CD14-positive monocyte (primary cell): Measurements from ENCODE around the gene FBXO10. TPM values are rescaled to one million over a fixed set of nuclear protein-coding genes. Genes with fewer than 3 reads are reported as not detected.

Source experiments
- DNase-seq, 3 donors: peaks; one replicate each; pipeline ENCODE4 v3.0.0-alpha.2; 2011 to 2022
- H2AFZ ChIP-seq: 2 replicates; pipeline ENCODE4 v1.6.0; 2012; ENCODE audit warnings: mild to moderate bottlenecking, low read depth, low read length, inconsistent platforms; ENCODE audit not compliant: insufficient read depth, poor library complexity, severe bottlenecking
- H3K27ac ChIP-seq, 2 donors: 1 replicate in 1 of 2; 2 replicates in 1 of 2; pipeline ENCODE4 v1.5.1; 2012 to 2013; ENCODE audit warnings: low read length in 2 of 2, control low read depth in 1 of 2, inconsistent platforms in 1 of 2, low read depth in 1 of 2, mild to moderate bottlenecking in 1 of 2
- H3K27me3 ChIP-seq, 2 donors: one replicate each; pipeline versions ENCODE4 v1.6.0 to v1.6.1; 2011 to 2013; ENCODE audit warnings: low read length in 2 of 2; ENCODE audit not compliant: control insufficient read depth in 2 of 2, insufficient read depth in 2 of 2
- H3K36me3 ChIP-seq, 2 donors: replicated peaks in 1 of 2; 1 replicate in 1 of 2; 2 replicates in 1 of 2; pipeline versions ENCODE4 v1.5.1 to v1.6.1; 2012 to 2013; ENCODE audit warnings: low read length in 2 of 2, control low read depth in 1 of 2, inconsistent platforms in 1 of 2, mild to moderate bottlenecking in 1 of 2; ENCODE audit not compliant: insufficient read depth in 2 of 2, control insufficient read depth in 1 of 2
- H3K4me1 ChIP-seq, 2 donors: 1 replicate in 1 of 2; 2 replicates in 1 of 2; pipeline versions ENCODE4 v1.5.1 to v1.6.1; 2012 to 2013; ENCODE audit warnings: low read length in 2 of 2, control low read depth in 1 of 2, inconsistent platforms in 1 of 2, mild to moderate bottlenecking in 1 of 2, moderate library complexity in 1 of 2; ENCODE audit not compliant: insufficient read depth in 2 of 2, control insufficient read depth in 1 of 2
- H3K4me2 ChIP-seq: replicated peaks from 2 replicates; pipeline ENCODE3; 2012; ENCODE audit warnings: low read length, moderate library complexity, mild to moderate bottlenecking; ENCODE audit not compliant: poor library complexity, severe bottlenecking; ENCODE audit errors: extremely low read depth
- H3K4me3 ChIP-seq, 3 experiments: fragments of 200-600 bp in 1 of 3; sonication (generic) in 1 of 3; replicated peaks in 1 of 3; 1 replicate in 2 of 3; 2 replicates in 1 of 3; pipeline ENCODE4 v1.5.1; 2011 to 2013; ENCODE audit warnings: low read length in 3 of 3, mild to moderate bottlenecking in 3 of 3, control low read depth in 2 of 3, low read depth in 2 of 3, inconsistent platforms in 1 of 3, moderate library complexity in 1 of 3
- H3K79me2 ChIP-seq: 2 replicates; pipeline ENCODE4 v1.6.0; 2012; ENCODE audit warnings: mild to moderate bottlenecking, control low read depth, inconsistent platforms, low read length, moderate library complexity; ENCODE audit not compliant: insufficient read depth
- H3K9ac ChIP-seq: 2 replicates; pipeline ENCODE4 v1.6.0; 2017; ENCODE audit warnings: low read length, mild to moderate bottlenecking; ENCODE audit not compliant: insufficient read depth, poor library complexity, severe bottlenecking
- H3K9me3 ChIP-seq, 2 donors: replicated peaks in 1 of 2; 1 replicate in 1 of 2; 2 replicates in 1 of 2; pipeline versions ENCODE4 v1.5.1 to v1.6.1; 2012 to 2013; ENCODE audit warnings: low read length in 2 of 2, control low read depth in 1 of 2; ENCODE audit not compliant: control insufficient read depth in 1 of 2, insufficient read depth in 1 of 2
- H4K20me1 ChIP-seq: 2 replicates; pipeline ENCODE4 v1.6.0; 2012; ENCODE audit warnings: mild to moderate bottlenecking, low read length, control low read depth, moderate library complexity; ENCODE audit not compliant: insufficient read depth
- H3K27ac Mint-ChIP-seq, 7 donors: one replicate each; pipeline ENCODE4 v1.8.0; 2020; ENCODE audit warnings: mild to moderate bottlenecking in 7 of 7, mixed read lengths in 7 of 7, moderate library complexity in 6 of 7, inconsistent platforms in 2 of 7
- H3K27me3 Mint-ChIP-seq, 3 donors: one replicate each; pipeline ENCODE4 v1.8.0; 2021 to 2022; ENCODE audit warnings: low read depth in 3 of 3, mild to moderate bottlenecking in 3 of 3, mixed read lengths in 3 of 3, moderate library complexity in 3 of 3, inconsistent platforms in 1 of 3
- H3K36me3 Mint-ChIP-seq, 2 donors: one replicate each; pipeline ENCODE4 v1.8.0; 2020; ENCODE audit warnings: mixed read lengths in 2 of 2, inconsistent platforms in 1 of 2, mild to moderate bottlenecking in 1 of 2
- H3K4me1 Mint-ChIP-seq: one replicate; pipeline ENCODE4 v1.8.0; 2020; ENCODE audit warnings: mild to moderate bottlenecking, mixed read lengths
- H3K4me3 Mint-ChIP-seq, 2 donors: one replicate each; pipeline ENCODE4 v1.8.0; 2020; ENCODE audit warnings: mild to moderate bottlenecking in 2 of 2, mixed read lengths in 2 of 2, moderate library complexity in 1 of 2
- H3K9me3 Mint-ChIP-seq, 7 donors: one replicate each; pipeline ENCODE4 v1.8.0; 2020 to 2022; ENCODE audit warnings: mixed read lengths in 7 of 7, mild to moderate bottlenecking in 6 of 7, moderate library complexity in 6 of 7, inconsistent platforms in 2 of 7
- WGBS: methylation state at CpG from one replicate; pipeline ENCODE4 v1.1.5; 2013; ENCODE audit warnings: missing lambda C conversion rate; ENCODE audit not compliant: insufficient coverage; 5-methylcytosine and 5-hydroxymethylcytosine counted together
- intact Hi-C, 2 donors: fragments of 100-400 bp; cut with micrococcal nuclease; formaldehyde crosslinking; loops; one replicate each; pipeline versions ENCODE4 v1.15.0 to v1.15.1; 2023
- polyA plus RNA-seq, 3 donors: library from polyadenylated mRNA; depleted of rRNA in 1 of 3; unstranded in 2 of 3; stranded (reverse) in 1 of 3; fragments of 300-500 nt in 2 of 3; fragments of >200 nt in 1 of 3; fragmentation: Illumina TruSeq in 2 of 3; gene quantifications; 1 replicate in 2 of 3; 2 replicates in 1 of 3; pipeline ENCODE4 v1.2.3, GENCODE V29; 2012 to 2021
- TF ChIP-seq, protein P1 (sequence below): fragments of 200-600 bp; IDR thresholded peaks from one replicate; pipeline ENCODE4 v1.8.0; 2022; ENCODE audit warnings: antibody characterized with exemption, mild to moderate bottlenecking

FBXO10 gene
- polyA plus RNA-seq, 3 donors = 0.08 to 1.5 TPM; not detected in 1

DNA sequence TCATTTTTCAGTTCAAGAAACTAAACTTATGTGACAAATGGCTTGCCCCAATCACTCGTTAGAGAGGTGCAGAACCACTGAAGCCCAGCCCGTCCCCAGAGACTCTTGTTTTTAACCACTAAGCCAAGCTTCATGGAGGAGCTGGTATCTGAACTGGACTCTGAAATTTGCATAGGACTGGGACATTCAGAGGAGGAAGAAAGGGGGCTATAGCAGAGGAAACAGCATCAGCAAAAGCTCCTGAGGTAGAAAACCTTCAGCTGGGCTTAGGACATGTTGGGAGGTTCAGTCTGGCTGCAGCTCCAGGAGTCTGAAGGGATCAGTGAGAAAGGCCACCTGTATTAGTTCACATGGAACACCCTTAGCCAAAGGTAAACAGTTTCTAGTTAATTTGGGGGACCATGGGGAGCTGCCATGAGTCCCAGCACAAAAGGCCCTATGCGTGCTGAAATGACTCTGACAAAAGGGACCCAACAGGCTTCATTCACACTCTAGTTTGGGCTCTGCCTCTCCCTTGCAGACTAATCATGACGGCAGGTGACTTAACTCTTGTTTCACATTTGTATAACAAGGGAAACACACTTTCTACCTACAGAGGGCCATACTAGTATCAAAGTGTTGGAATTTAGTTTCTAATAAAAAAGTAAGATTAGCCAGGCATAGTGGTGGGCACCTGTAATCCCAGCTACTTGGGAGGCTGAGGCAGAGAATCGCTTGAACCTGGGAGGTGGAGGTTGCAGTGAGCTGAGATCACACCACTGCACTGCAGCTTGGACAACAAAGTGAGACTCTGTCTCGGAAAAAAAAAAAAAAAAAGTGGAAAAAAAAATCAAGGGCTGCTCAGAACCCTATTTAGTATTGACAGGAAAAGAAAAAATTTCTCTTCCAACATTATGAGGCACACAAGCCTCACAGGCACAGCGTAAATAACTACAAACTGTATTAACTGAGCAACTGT lies 10.2 kb downstream of the FBXO10 start:
- no peaks in the 10 kb centered on the region for H3K27me3 ChIP-seq
- H3K27ac Mint-ChIP-seq = peak overlapping the region in 3 of 7 donors; percentile 7 to 63 (median 15)
- 97% methylated on average over 4 of the region's 7 CpGs for WGBS

DNA sequence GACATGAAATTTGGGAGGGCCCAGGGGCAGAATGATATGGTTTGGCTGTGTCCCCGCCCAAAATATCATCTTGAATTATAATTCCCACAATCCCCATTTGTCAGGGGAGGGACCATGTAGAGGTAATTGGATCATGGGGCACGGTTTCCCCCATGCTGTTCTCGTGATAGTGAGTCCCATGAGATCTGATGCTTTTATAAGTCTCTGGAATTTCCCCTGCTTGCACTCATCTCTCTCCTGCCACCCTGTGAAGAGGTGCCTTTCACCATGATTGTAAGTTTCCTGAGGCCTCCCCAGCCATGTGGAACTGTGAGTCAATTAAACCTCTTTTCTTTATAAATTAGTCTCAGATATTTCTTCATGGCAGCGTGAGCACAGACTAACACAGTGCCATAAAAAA lies 11.3 kb downstream of the FBXO10 start:
- TF ChIP-seq, protein P1, sequence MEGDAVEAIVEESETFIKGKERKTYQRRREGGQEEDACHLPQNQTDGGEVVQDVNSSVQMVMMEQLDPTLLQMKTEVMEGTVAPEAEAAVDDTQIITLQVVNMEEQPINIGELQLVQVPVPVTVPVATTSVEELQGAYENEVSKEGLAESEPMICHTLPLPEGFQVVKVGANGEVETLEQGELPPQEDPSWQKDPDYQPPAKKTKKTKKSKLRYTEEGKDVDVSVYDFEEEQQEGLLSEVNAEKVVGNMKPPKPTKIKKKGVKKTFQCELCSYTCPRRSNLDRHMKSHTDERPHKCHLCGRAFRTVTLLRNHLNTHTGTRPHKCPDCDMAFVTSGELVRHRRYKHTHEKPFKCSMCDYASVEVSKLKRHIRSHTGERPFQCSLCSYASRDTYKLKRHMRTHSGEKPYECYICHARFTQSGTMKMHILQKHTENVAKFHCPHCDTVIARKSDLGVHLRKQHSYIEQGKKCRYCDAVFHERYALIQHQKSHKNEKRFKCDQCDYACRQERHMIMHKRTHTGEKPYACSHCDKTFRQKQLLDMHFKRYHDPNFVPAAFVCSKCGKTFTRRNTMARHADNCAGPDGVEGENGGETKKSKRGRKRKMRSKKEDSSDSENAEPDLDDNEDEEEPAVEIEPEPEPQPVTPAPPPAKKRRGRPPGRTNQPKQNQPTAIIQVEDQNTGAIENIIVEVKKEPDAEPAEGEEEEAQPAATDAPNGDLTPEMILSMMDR = no peak
- no peaks in the 10 kb centered on the region for H3K27me3 ChIP-seq
- H3K4me2 ChIP-seq = no peak overlapping the region
- H3K9me3 ChIP-seq = peaks cover 9 to 13% of the 10 kb centered on the region in 2 donors
- Mint-ChIP-seq H3K4me3 (no peak overlapping the region), H3K9me3 (peaks cover 5 to 16% (median 14%) of the 10 kb centered on the region in 7 donors), H3K27ac (no peak overlapping the region), H3K36me3 (peaks cover 3 to 4% of the 10 kb centered on the region in 2 donors), H3K27me3 (peaks cover 0 to 3% (median 2%) of the 10 kb centered on the region in 3 donors), H3K4me1 (no peaks in the 10 kb centered on the region)
- no peak overlapping the region for H3K4me3 ChIP-seq
- no peak overlapping the region for H2AFZ ChIP-seq
- H3K27ac ChIP-seq = no peak overlapping the region
- WGBS = 100% methylated on average over 1 of the region's 4 CpGs
- intact Hi-C loops = no loop called here
- H3K4me1 ChIP-seq = no peaks in the 10 kb centered on the region
- H4K20me1 ChIP-seq = no peaks in the 10 kb centered on the region
- H3K79me2 ChIP-seq = no peaks in the 10 kb centered on the region
- H3K36me3 ChIP-seq = no peaks in the 10 kb centered on the region
- DNase-seq = no peak
- no peak overlapping the region for H3K9ac ChIP-seq

More for the DNA sequence above, 10.2 kb downstream of the FBXO10 start:
- H3K79me2 ChIP-seq = no peaks in the 10 kb centered on the region
- intact Hi-C loops = no loop called here
- no peaks in the 10 kb centered on the region for H3K4me1 ChIP-seq
- TF ChIP-seq, protein P1 = no peak
- H3K36me3 ChIP-seq = no peaks in the 10 kb centered on the region
- H3K9ac ChIP-seq = no peak overlapping the region
- no peak overlapping the region for H3K4me2 ChIP-seq
- no peak for DNase-seq
- Mint-ChIP-seq H3K27me3 (peaks cover 0 to 3% (median 2%) of the 10 kb centered on the region in 3 donors), H3K9me3 (peaks cover 5 to 16% (median 14%) of the 10 kb centered on the region in 7 donors), H3K4me3 (no peak overlapping the region), H3K4me1 (no peaks in the 10 kb centered on the region), H3K36me3 (peaks cover 3 to 4% of the 10 kb centered on the region in 2 donors)
- no peaks in the 10 kb centered on the region for H4K20me1 ChIP-seq
- H3K27ac ChIP-seq = no peak overlapping the region
- H2AFZ ChIP-seq = no peak overlapping the region
- H3K4me3 ChIP-seq = no peak overlapping the region
- peaks cover 9 to 13% of the 10 kb centered on the region in 2 donors for H3K9me3 ChIP-seq
